HG03521 (cell line): ENCODE data around the gene REEP6.
"Not testable (repeated sequence)": the region's sequence is repeated elsewhere in the genome, so short reads cannot be mapped to it uniquely, and the experiment has no call there.

ENCODE experiments used
- ATAC-seq: cut with Tn5 transposase; IDR thresholded peaks from one replicate; pipeline ENCODE4 v1.9.1; 2021; ENCODE audit warnings: mild to moderate bottlenecking, moderate library complexity; ENCODE audit not compliant: unreplicated experiment

Gene REEP6

DNA sequence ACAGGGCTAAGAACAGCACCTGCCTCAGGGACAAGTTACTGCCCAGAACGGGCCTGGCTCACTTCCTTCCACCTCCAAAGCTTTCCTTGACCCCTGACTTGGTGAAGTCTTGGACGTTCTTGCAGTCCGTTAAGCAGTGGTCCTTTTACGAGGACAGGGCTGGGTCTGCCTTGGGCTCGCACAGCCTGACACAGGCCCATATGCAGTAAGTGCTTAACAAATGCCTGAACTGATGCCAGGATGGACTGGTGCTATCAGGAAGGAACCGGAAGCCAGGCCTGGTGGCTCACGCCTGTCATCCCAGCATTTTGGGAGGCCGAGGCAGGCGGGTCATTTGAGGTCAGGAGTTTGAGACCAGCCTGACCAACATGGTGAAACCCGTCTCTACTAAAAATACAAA, 31.1 kb downstream of the REEP6 start:
- no peak for ATAC-seq

DNA sequence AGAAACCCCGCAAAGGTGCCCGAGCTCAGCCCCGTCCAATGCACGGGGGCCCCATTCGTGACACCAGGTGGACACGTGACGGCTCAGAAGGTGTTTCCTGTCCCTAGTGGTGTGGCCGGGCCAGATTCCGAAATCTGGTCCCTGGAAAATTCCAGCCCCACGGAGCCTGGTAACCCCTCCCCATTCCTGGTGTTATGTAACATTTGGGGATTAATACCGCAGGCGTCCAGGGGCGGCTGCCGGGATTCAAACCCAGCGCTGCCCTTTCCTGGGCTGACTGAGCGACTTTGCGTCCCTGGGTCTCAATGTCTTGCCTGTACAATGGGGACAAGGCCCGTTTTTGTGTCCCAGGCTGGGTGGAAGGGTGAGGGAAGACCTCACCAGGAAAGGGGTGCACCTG, 31.9 kb downstream of the REEP6 start:
- ATAC-seq = no peak

DNA sequence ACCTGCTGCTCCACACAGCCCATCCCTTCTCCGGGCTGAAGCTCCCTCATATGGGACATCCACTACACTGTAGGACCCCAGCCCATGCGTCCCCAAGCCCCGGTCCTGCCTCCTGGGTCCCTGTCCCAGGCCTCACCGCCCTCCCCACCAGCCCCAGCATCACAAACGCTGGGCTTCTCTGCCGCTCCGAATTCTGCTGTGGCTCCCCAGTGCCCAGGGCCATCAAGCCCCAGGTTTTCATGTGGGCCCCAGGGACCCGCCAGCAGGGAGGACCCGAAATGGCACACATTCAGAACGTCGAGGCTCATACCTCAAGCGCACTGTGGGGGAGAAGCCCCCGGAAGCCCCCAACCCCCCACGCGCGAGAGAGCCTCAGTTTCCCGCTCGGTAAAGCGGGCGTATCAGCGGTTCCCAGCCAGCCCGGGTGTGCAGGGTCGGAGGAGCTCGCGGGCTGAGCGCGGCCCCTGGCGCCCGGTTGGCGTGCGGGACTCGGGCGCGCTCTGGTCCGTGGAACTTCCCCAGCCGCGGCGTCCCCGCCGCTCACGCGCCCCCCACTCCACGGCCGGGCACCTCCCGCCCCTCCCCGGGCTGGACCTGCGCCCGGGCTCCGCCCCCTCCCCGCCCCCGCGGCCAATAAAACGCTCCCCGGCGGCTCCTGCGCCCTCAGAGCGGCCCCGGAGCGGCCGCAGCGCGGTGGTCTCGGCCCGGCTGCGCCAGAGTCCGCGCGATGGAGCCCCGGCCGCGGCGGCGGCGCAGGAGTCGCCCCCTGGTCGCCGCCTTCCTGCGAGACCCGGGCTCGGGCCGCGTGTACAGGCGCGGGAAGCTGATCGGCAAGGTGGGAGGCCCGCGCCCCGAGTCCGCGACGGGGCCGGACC, 32.7 kb downstream of the REEP6 start, which contains the start of gene PLK5:
Gene PLK5, plus strand, starts transcription at position 666 of the 875 bp plus-strand sequence. CDS start 2,920 bp downstream, outside the sequence.
- no peak for ATAC-seq

DNA sequence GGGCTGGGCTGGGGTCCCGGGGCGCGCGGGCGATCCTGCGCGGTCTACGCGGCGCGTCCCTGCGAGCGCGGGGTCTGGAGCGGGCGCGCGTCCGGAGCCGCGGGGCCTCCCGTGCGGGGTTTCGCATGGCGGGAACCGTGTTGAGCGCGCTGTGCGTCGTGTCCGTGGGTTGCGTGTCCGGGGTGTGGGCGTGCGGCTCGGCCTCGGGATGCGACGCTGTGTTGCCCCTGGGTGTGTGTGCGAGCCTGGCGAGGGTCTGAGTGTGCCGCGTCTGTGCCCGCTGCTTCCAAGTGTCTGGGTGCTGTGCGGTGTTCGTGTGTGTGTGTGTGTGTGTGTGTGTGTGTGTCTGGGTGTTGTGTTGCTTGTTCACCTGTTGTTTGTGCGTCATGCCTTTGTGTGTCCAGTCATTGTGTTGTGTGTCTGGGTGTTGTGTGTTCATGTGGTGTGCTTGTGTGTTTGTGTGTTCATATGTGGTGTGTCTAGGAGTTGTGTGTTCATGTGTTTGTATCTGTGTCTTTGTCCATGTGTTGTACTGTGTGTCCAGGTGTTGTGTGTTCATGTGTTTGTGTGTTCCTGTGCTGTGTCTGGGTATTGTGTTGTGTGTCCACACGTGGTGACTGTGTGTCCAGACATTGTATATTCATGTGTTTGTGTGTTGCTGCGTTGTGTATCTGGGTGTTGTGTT, 33.4 kb downstream of the REEP6 start:
- no peak for ATAC-seq

DNA sequence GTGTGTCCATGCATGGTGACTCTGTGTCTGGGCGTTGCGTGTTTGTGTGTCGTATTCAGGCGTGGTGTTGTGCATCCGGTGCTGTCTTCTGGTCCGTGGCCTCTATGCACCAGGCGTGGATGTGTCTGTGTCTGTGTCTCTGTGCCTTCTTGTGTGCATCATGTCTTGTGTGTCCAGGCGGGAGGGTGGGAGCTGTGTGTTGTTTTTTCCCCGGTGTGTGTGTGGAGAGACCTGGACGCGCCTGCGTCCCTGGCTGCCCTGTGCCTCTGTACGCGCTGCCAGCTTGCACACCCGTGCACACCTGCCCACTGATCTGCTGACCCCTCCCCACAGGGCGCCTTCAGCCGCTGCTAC, 34.0 kb downstream of the REEP6 start:
- no peak for ATAC-seq

DNA sequence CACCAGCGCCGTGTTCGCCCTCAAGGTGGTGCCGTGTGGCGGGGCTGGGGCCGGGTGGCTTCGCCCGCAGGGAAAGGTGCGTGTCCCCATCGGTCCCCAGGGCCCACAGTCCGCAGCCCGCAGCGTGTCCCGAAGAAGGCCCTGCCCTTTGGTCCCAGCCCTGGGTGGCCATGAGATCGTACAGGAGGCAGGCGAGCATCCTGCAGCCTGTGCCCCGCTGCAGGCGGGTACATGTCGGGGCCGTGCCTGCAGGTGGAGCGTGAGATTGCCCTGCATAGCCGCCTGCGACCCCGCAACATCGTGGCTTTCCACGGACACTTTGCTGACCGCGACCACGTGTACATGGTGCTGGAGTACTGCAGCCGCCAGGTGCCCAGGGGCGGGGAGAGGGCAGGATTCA, 34.4 kb downstream of the REEP6 start:
- ATAC-seq = no peak

DNA sequence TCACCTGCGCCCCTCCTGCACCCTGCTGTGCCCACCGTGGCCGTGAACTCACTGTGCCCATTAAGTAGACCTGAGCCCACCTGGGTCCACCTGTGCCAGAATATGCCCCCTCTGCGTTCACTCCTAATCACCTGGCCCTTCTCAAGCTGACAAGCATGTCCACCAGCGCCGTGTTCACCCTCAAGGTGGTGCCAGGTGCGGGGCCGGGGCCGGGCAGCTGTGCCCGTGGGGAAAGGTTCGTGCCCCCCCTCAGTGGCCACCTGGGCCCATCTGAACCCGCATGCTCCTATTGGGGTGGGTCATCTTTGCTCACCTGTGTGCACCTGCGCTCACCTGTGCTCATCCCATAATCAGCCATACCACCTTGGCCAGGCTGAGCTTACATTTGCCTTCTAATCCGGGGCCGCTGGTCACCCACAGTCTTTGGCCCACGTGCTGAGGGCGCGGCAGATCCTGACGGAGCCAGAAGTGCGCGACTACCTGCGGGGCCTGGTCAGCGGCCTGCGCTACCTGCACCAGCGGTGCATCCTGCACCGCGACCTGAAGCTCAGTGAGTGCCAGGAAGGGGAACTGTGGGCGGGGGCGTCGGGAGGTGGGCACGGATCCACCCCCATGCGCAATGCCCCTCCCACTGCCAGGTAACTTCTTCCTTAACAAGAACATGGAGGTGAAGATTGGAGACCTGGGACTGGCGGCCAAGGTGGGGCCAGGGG, 35.2 kb downstream of the REEP6 start:
- no peak for ATAC-seq

DNA sequence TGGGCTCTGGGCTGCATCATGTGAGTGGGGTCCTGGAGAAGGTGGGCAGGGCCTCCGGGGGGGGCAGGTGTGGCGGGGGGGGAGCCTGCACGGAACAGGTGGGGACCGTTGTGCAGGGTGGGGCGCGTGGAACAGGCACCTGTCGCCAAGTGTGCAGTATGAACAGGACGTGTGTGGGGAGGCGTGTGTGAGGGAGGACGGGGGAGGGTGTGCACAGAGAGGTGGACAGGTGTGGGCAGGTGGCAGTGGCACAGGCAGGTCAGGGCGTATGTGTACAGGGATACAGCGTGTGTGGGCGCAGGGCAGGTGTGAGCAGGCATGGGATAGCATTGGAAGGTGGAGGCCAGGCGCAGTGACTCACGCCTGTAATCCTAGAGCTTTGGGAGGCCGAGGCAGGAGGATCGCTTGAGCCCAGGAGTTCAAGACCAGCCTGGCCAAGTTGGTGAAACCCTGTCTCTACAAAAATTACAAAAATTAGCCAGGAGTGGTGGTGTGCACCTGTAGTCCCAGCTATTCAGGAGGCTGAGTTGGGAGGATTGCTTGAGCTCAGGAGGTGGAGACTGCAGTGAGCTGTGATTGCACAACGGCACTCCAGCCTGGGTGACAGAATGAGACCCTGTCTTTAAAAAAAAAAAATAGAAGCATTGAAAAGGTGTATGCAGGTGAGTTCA, 36.1 kb downstream of the REEP6 start:
- ATAC-seq = no peak

DNA sequence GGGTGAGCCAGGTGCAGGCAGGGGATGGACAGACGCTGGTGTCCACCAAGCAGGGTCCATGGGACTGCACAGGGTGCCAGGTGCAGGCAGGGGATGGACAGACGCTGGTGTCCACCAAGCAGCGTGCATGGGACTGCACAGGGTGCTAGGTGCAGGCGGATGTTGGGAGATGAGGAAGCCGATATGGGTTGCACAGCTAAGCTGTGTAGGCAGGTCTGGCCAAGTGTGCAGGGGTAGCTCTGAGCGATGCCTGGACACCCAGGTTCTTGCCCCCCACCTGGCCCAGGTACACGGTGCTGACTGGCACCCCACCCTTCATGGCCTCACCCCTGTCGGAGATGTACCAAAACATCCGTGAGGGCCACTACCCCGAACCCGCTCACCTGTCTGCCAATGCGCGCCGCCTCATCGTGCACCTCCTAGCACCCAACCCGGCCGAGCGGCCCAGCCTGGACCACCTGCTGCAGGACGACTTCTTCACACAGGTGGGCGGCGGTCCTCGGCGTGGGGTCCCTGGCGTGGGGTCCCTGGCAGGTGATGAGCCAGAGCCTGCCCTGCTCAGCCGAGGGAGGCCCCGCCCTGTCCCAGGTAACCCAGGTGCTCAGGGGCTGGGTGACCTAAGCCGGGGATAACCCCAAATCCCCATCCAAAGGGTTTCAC, 36.8 kb downstream of the REEP6 start:
- ATAC-seq = no peak

DNA sequence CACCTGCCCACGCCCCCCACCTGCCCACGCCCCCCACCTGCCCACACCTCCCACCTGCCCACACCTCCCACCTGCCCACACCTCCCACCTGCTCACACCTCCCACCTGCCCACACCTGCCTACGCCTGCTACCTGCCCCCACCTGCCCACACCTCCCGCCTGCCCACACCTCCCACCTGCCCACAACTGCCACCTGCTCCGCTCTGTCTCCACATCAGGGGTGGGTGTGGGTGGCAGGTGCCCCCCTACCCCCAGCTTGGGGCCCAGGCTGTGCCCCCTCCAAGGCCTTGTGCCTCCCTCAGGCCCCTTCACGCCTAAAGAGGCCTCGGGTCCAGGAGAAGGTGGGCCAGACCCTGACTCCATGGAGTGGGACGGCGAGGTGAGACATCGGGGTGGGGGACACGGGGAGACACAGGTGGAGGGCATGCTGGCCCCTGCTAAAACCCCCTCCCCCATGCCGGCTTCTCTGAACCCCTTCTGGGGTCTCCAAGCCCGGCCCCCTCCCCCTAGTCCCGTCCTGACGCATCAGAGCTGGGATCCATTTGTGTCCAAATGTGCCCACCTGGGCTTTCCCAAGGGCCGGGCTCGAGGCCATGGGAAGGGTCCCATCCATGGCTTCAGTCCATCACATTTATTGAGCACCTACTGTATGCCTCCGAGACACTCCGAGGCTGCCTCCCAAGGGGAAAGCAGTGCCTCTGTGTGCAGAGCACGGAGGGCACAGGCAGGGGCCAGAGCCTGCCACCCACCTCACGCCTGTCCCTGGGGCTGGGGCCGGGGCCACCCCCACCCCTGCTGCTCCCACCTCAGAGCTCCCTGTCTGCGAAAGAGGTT, 37.8 kb downstream of the REEP6 start:
- no peak for ATAC-seq

DNA sequence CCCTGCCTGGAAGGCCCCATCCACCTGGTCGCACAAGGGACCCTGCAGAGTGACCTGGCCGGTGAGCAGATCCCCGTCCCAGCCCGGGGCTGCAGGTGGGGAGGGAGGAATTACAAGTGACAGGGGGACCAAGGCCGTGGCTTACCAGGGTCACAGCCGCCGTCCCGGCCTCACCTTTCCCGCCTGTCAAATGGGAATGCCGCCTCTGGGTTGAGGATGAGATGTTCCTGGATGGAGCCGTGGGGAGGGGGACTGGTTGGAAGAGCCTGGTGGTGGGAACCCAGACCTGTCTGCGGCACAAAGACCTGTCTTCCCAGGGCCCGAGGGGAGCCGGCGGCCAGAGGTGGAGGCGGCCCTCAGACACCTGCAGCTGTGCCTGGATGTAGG, 38.4 kb downstream of the REEP6 start:
- no peak for ATAC-seq

DNA sequence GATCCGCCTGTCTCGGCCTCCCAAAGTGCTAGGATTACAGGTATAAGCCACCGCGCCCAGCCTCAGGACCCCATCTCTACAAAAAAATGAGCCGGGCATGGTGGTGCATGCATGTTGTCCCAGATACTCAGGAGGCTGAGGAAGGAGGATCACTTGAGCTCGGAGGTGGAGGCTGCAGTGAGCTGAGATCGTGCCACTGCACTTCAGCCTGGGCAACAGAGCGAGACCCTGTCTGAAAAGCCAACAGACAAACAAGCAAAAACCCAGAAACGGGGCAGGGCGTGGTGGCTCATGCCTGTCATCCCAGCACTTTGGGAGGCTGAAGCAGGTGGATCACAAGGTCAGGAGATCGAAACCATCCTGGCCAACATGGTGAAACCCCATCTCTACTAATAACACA, 39.9 kb downstream of the REEP6 start:
- ATAC-seq = not testable (repeated sequence)

DNA sequence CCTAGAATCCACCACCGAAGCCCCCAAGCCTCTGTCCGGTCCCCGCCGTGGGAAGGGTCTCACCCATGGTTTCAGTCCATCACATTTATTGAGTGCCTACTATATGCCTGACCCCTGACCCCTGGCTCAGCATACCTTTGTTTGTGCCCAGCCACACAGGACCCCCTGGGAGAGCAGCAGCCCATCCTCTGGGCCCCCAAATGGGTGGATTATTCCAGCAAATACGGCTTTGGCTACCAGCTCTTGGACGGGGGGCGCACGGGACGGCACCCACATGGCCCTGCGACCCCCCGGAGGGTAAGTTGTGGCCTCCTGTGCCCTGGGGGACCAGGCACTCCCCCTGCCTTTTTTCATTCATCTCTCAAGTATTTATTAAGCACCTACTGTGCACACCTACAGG, 40.6 kb downstream of the REEP6 start:
- ATAC-seq = no peak

DNA sequence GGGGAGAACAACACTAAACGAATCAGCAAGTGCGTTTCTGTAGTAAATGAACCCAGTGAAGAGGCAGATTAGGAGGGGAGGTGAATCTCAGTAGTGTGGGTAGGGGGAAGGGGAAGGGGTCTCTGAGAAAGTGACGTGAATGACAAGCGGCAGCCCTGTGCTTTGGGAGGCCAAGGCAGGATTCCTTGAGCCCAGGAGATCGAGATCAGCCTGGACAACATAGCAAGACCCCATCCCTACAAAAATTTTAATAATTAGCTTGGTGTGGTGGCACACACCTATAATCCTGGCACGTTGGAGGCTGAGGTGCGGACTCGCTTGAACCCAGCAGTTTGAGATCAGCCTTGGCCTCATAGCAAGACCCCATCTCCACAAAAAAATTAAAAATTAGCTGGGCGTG, 41.0 kb downstream of the REEP6 start:
- no peak for ATAC-seq

DNA sequence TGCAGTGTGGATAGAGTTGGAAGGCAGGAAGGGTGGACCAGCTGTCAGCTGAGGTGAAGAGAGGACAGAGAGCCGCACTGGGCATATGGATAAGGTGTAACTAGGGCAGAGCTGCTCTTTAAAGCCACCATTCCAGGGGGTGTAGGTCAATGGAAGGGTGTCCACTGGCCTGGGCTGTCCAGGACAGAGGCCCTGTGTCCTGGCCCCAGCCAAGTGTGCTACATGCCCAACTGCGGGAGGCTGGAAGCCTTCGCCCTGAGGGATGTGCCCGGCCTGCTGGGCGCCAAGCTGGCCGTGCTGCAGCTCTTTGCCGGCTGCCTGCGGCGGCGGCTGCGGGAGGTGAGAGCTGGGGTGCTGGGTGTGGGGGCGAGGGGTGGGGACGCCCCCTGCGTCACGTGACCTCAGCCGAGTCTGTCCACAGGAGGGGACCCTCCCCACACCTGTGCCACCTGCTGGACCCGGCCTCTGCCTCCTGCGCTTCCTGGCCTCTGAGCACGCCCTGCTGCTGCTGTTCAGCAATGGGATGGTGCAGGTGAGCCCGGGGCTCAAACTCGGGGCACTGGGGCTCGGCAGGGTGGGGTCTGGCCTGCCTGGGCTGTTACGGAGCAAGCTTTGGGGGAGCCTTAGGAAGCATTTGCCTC, 42.6 kb downstream of the REEP6 start:
- no peak for ATAC-seq

DNA sequence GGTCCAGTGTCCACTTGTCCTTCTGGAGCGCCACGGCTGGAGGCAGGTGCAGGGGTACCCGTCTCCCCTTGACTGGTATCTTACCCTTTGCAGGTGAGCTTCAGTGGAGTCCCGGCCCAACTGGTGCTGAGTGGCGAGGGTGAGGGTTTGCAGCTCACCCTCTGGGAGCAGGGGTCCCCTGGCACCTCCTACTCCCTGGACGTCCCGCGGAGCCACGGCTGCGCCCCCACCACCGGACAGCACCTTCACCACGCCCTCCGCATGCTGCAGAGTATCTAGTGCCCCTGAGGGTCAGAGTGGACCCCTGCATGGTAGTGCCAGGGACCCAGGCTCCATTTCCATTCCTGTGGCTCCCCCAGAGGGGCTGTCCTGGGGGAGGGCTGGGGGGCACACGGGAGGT, 44.0 kb downstream of the REEP6 start:
- no peak for ATAC-seq

DNA sequence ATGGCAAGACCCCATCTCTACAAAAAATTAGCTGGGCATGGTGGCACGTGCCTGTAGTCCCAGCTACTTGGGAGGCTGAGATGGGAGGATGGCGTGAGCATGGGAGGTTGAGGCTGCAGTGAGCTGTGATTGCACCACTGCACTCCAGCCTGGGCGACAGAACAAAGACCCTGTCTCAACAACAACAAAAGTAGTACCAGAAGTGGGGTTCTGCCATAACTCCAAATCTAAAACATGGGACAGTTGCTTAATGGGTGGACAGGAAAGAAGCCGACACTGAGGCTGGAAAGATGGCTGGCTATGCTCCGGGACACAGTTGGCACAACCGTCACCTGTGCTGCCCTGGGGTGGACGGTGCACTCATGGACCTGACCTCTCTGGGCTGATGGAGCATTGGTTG, 44.7 kb downstream of the REEP6 start:
- not testable (repeated sequence) for ATAC-seq

DNA sequence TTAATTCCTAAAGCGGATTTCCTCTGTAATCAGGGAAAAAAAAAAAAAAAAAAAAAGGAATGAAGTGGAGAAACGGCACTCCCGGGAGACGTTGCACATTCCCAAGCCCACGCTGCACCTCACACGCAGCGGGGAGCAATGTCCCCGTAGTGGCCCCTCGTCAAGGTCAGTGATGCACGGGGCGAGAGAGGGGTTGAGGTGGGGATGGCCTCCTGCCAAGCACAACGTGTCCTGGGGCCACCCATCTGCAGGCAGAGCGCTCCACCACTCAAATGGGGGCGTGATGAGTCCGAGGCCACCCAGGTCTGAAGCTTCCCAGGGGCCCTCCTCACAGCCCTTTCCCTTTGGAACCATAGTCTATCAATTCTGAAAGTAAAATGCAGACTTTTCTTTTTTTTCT, 48.0 kb downstream of the REEP6 start:
- ATAC-seq = no peak

DNA sequence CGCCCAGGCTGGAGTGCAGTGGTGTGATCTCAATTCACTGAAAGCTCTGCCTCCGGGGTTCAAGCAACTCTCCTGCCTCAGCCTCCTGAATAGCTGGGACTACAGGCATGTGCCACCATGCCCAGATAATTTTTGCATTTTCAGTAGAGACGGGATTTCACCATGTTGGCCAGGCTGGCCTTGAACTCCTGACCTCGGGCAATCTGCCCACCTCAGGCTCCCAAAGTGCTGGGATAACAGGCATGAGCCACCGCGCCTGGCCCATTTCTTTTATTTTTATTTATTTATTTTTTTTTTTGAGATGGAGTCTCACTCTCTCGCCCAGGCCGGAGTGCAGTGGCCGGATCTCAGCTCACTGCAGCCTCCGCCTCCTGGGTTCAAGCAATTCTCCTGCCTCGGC, 48.8 kb downstream of the REEP6 start:
- ATAC-seq = not testable (repeated sequence)
